WTC11 (cell line): ENCODE results near the gene IQGAP3. TPM values are rescaled to one million over a fixed set of nuclear protein-coding genes. Genes with fewer than 3 reads are reported as not detected.

ENCODE experiments used
- ATAC-seq: fragments of 200-7000 bp; cut with Tn5 transposase; 2 replicates; pipeline ENCODE4 v1.10.0; 2021; ENCODE audit warnings: mild to moderate bottlenecking, moderate library complexity
- CTCF ChIA-PET: fragments of 300-600 bp; sonication (Branson Sonifier 250); formaldehyde crosslinking; loops from one replicate; lab custom pipeline; 2021; ENCODE audit warnings: antibody characterized with exemption; lab: Charles Lee
- POLR2A ChIA-PET: fragments of 350-600 bp; sonication (Branson Sonifier 250); formaldehyde crosslinking; loops from one replicate; lab custom pipeline; 2021; ENCODE audit warnings: antibody characterized with exemption; lab: Charles Lee
- DNase-seq: peaks from one replicate; pipeline ENCODE4 v3.0.0; 2021; ENCODE audit warnings: low spot score
- H3K27ac Mint-ChIP-seq: 2 replicates; pipeline ENCODE4 v1.8.0; 2021; ENCODE audit warnings: mixed read lengths
- H3K27me3 Mint-ChIP-seq: 2 replicates; pipeline ENCODE4 v1.8.0; 2021; ENCODE audit warnings: low read depth, mild to moderate bottlenecking, moderate library complexity, mixed read lengths
- H3K36me3 Mint-ChIP-seq: 2 replicates; pipeline ENCODE4 v1.8.0; 2021; ENCODE audit warnings: mixed read lengths
- H3K4me1 Mint-ChIP-seq: 2 replicates; pipeline ENCODE4 v1.8.0; 2022; ENCODE audit warnings: mixed read lengths
- H3K4me3 Mint-ChIP-seq: 2 replicates; pipeline ENCODE4 v1.8.0; 2021; ENCODE audit warnings: mild to moderate bottlenecking, moderate library complexity, mixed read lengths
- H3K9me3 Mint-ChIP-seq: 2 replicates; pipeline ENCODE4 v1.8.0; 2021; ENCODE audit warnings: mixed read lengths
- AR ChIP-seq: fragments of 250-450 bp; sonication (Bioruptor Pico); IDR thresholded peaks from 2 replicates; pipeline ENCODE4 v1.9.0; 2021; ENCODE audit warnings: mild to moderate bottlenecking
- CBFB ChIP-seq: sonication (generic); formaldehyde crosslinking; IDR thresholded peaks from 2 replicates; pipeline ENCODE4 v1.8.1; 2022; ENCODE audit warnings: mild to moderate bottlenecking, low read depth, missing genetic modification reagents
- CDX4 ChIP-seq: fragments of 250-450 bp; sonication (Bioruptor Pico); IDR thresholded peaks from 2 replicates; pipeline ENCODE4 v1.9.0; 2021; ENCODE audit warnings: moderate library complexity, mild to moderate bottlenecking, inconsistent platforms, borderline replicate concordance
- E2F5 ChIP-seq: sonication (generic); formaldehyde crosslinking; IDR thresholded peaks from 2 replicates; pipeline ENCODE4 v1.8.1; 2022; ENCODE audit warnings: mild to moderate bottlenecking, moderate library complexity, missing genetic modification reagents
- ETV6 ChIP-seq: sonication (generic); formaldehyde crosslinking; IDR thresholded peaks from 2 replicates; pipeline ENCODE4 v1.8.1; 2022; ENCODE audit warnings: mild to moderate bottlenecking, missing genetic modification reagents
- FOXK1 ChIP-seq: sonication (generic); formaldehyde crosslinking; IDR thresholded peaks from 2 replicates; pipeline ENCODE4 v1.8.0; 2022; ENCODE audit warnings: mild to moderate bottlenecking, moderate library complexity, missing genetic modification reagents
- IRF1 ChIP-seq: sonication (generic); formaldehyde crosslinking; IDR thresholded peaks from 2 replicates; pipeline ENCODE4 v1.8.0; 2023; ENCODE audit warnings: missing genetic modification reagents
- IRF2 ChIP-seq: sonication (generic); formaldehyde crosslinking; IDR thresholded peaks from 2 replicates; pipeline ENCODE4 v1.8.0; 2022; ENCODE audit warnings: low read depth, missing genetic modification reagents, borderline replicate concordance
- JUN ChIP-seq: sonication (generic); formaldehyde crosslinking; IDR thresholded peaks from 2 replicates; pipeline ENCODE4 v1.8.0; 2023; ENCODE audit warnings: mild to moderate bottlenecking, missing genetic modification reagents
- KAT7 ChIP-seq: sonication (generic); formaldehyde crosslinking; IDR thresholded peaks from 2 replicates; pipeline ENCODE4 v1.8.1; 2023; ENCODE audit warnings: missing genetic modification reagents, mild to moderate bottlenecking, borderline replicate concordance
- MAX ChIP-seq: sonication (generic); formaldehyde crosslinking; IDR thresholded peaks from 2 replicates; pipeline ENCODE4 v1.8.0; 2022; ENCODE audit warnings: mild to moderate bottlenecking, missing genetic modification reagents
- NFE2L1 ChIP-seq: sonication (generic); formaldehyde crosslinking; IDR thresholded peaks from 2 replicates; pipeline ENCODE4 v1.8.1; 2023; ENCODE audit warnings: missing genetic modification reagents
- NR1H2 ChIP-seq: sonication (generic); formaldehyde crosslinking; IDR thresholded peaks from 2 replicates; pipeline ENCODE4 v1.9.0; 2021; ENCODE audit warnings: mild to moderate bottlenecking, moderate library complexity, missing genetic modification reagents
- NR3C1 ChIP-seq: sonication (generic); formaldehyde crosslinking; conservative IDR thresholded peaks from 2 replicates; pipeline ENCODE4 v1.8.1; 2023; ENCODE audit warnings: low read depth, mild to moderate bottlenecking, missing genetic modification reagents
- OVOL2 ChIP-seq: fragments of 250-450 bp; sonication (Bioruptor Pico); IDR thresholded peaks from 2 replicates; pipeline ENCODE4 v1.9.0; 2021; ENCODE audit warnings: mild to moderate bottlenecking, borderline replicate concordance
- RELA ChIP-seq: sonication (generic); formaldehyde crosslinking; IDR thresholded peaks from 2 replicates; pipeline ENCODE4 v1.8.1; 2022; ENCODE audit warnings: missing genetic modification reagents, mild to moderate bottlenecking, borderline replicate concordance
- SMAD3 ChIP-seq: sonication (generic); formaldehyde crosslinking; IDR thresholded peaks from 2 replicates; pipeline ENCODE4 v1.8.0; 2022; ENCODE audit warnings: missing genetic modification reagents, mild to moderate bottlenecking, borderline replicate concordance
- SMAD4 ChIP-seq: sonication (generic); formaldehyde crosslinking; IDR thresholded peaks from 2 replicates; pipeline ENCODE4 v1.8.0; 2022; ENCODE audit warnings: mild to moderate bottlenecking, missing genetic modification reagents
- TEAD1 ChIP-seq: sonication (generic); formaldehyde crosslinking; IDR thresholded peaks from 2 replicates; pipeline ENCODE4 v1.8.0; 2022; ENCODE audit warnings: mild to moderate bottlenecking, missing genetic modification reagents
- ZMAT4 ChIP-seq: fragments of 250-450 bp; sonication (Bioruptor Pico); IDR thresholded peaks from 2 replicates; pipeline ENCODE4 v1.9.0; 2021; ENCODE audit warnings: mild to moderate bottlenecking
- ZNF121 ChIP-seq: sonication (generic); formaldehyde crosslinking; IDR thresholded peaks from 2 replicates; pipeline ENCODE4 v1.8.0; 2023; ENCODE audit warnings: missing genetic modification reagents
- ZNF138 ChIP-seq: sonication (generic); formaldehyde crosslinking; conservative IDR thresholded peaks from 2 replicates; pipeline ENCODE4 v1.8.1; 2022; ENCODE audit warnings: mild to moderate bottlenecking, moderate library complexity, missing genetic modification reagents
- ZNF281 ChIP-seq: sonication (generic); formaldehyde crosslinking; IDR thresholded peaks from 2 replicates; pipeline ENCODE4 v1.8.0; 2023; ENCODE audit warnings: mild to moderate bottlenecking, missing genetic modification reagents
- ZNF396 ChIP-seq: fragments of 250-450 bp; sonication (Bioruptor Pico); IDR thresholded peaks from 2 replicates; pipeline ENCODE4 v1.8.0; 2021; ENCODE audit warnings: mild to moderate bottlenecking, moderate library complexity, borderline replicate concordance
- total RNA-seq: library from RNA; stranded (reverse); gene quantifications from 3 replicates; pipeline ENCODE4 v1.2.3, GENCODE V29; 2021

Gene IQGAP3
- total RNA-seq, 1 experiment from 2014 or later, result 33.3 TPM

- POLR2A ChIA-PET, result no interaction called here
- H3K27ac Mint-ChIP-seq, result no peak overlapping the region
- CTCF ChIA-PET, result interaction anchor here (0.7 to 3.8 kb wide), 6 partner anchors 25 to 98 kb away, joined by 3 to 17 read pairs (median 4); no protein-coding TSS in a partner anchor
- no peaks in the 10 kb centered on the region for H3K27me3 Mint-ChIP-seq
- H3K9me3 Mint-ChIP-seq, result no peaks in the 10 kb centered on the region
- no peak for TF ChIP-seq NR1H2 (CRISPR knock-in tag)
- no peak for TF ChIP-seq IRF2
- TF ChIP-seq ZNF281 (CRISPR knock-in tag), result no peak
- TF ChIP-seq ZMAT4 (CRISPR knock-in tag), result no peak
- no peak for TF ChIP-seq IRF1 (CRISPR knock-in tag)
- no peak for TF ChIP-seq CDX4 (CRISPR knock-in tag)
- TF ChIP-seq AR (CRISPR knock-in tag), result no peak
- TF ChIP-seq RELA (CRISPR knock-in tag), result no peak
- TF ChIP-seq NFE2L1 (CRISPR knock-in tag), result no peak
- TF ChIP-seq ZNF396 (CRISPR knock-in tag), result no peak
- TF ChIP-seq ETV6 (CRISPR knock-in tag), result no peak
- no peak for TF ChIP-seq OVOL2
- TF ChIP-seq ZNF138 (CRISPR knock-in tag), result no peak
- no peaks in the 10 kb centered on the region for H3K4me1 Mint-ChIP-seq
- DNase-seq (no peak), ATAC-seq (no peak)
- H3K4me3 Mint-ChIP-seq, result no peak overlapping the region
- peaks cover 13% of the 10 kb centered on the region for H3K36me3 Mint-ChIP-seq
These were observed 22.5 kb downstream of the IQGAP3 start for GRCh38 chr1:156549831-156550230.

- Mint-ChIP-seq H3K4me3 (no peak overlapping the region), H3K4me1 (no peaks in the 10 kb centered on the region), H3K9me3 (no peaks in the 10 kb centered on the region), H3K27me3 (no peaks in the 10 kb centered on the region), H3K27ac (no peak overlapping the region), H3K36me3 (peaks cover 13% of the 10 kb centered on the region)
- no peak for DNase-seq
- POLR2A ChIA-PET, result interaction anchor here (0.6 kb wide), 1 partner anchor 45 kb away, joined by 3 read pairs; no protein-coding TSS in a partner anchor
- CTCF ChIA-PET, result interaction anchor here (0.7 to 3.8 kb wide), 10 partner anchors 24 to 103 kb away, joined by 3 to 17 read pairs (median 4); partner anchors contain the start of genes HAPLN2 and MEF2D
- peak; percentile 69 for ATAC-seq
- TF ChIP-seq MAX (CRISPR knock-in tag), result no peak
- TF ChIP-seq IRF1 (CRISPR knock-in tag), result no peak
- no peak for TF ChIP-seq SMAD4
- no peak for TF ChIP-seq ZNF281 (CRISPR knock-in tag)
- TF ChIP-seq E2F5 (CRISPR knock-in tag), result no peak
- TF ChIP-seq ZNF121 (CRISPR knock-in tag), result no peak
- TF ChIP-seq NR3C1 (CRISPR knock-in tag), result no peak
- no peak for TF ChIP-seq KAT7
- no peak for TF ChIP-seq CBFB
- no peak for TF ChIP-seq TEAD1
- no peak for TF ChIP-seq FOXK1 (CRISPR knock-in tag)
- no peak for TF ChIP-seq JUN (CRISPR knock-in tag)
- no peak for TF ChIP-seq SMAD3 (CRISPR knock-in tag)
These were observed 23.0 kb downstream of the IQGAP3 start for GRCh38 chr1:156549390-156549789.
